Heart left ventricle (tissue), 13 donors: ENCODE data around the gene EMP2.

Experiments
- CTCF ChIP-seq, 12 donors: fragments of 200-600 bp; sonication (generic) in 4 of 12; IDR thresholded peaks; one replicate each; pipeline versions ENCODE4 v1.5.0 to v1.8.0; 2018 to 2022; ENCODE audit warnings: antibody characterized with exemption in 12 of 12, mild to moderate bottlenecking in 5 of 12
- POLR2A ChIP-seq, 2 donors: fragments of 450-650 bp; IDR thresholded peaks; one replicate each; pipeline ENCODE4 v1.6.1; 2017; ENCODE audit warnings: antibody characterized with exemption in 2 of 2, mild to moderate bottlenecking in 2 of 2, moderate library complexity in 2 of 2
- donor health status: ischemic (EF 13 %, LVEDD 7.1; RV severe dilation, severe dysfunction).
- donor health status: DM: no; HTN: yes; CAD: no.
- donor health status: DM: no; HTN: no; CAD: no.
- donor health status: ischemic (EF 25% LVEDD 6.9; RV normal size, moderate dysfunction).
- donor health status: ischemic (EF 25% LVEDD 5.7; RV mildly dilated, moderate dysfunction).
- donor health status: ischemic (EF 35%, LVEDD 5.7; RV mildly dilated, moderate dysfunction).
- donor health status: nonischemic (EF 11% LVEDD 7.7; RV severe dilation, severe dysfunction).
- donor health status: DM: yes; HTN: yes; CAD: no.
- donor health status: PGD.
- donor health status: ischemic (EF 29% LVEDD 5.4; RV normal size, mild dysfunction).
- donor health status: nonischemic (EF 23%, LVEDD 6.1; RV moderate dilation, normal function).

- TF ChIP-seq POLR2A (IDR thresholded peaks at IDR 0.05): no peak
- TF ChIP-seq CTCF (IDR thresholded peaks at IDR 0.05): no peak
Observed at GRCh38 chr16:10624527-10624926, 44.1 kb upstream of the EMP2 start.
